Astrocyte of the spinal cord (primary cell): ENCODE data around the gene KCNQ4.

Source experiments
- DNase-seq: peaks from one replicate; pipeline ENCODE4 v3.0.0; 2011; ENCODE audit warnings: low read depth, low spot score
- H3K4me3 ChIP-seq: 2 replicates; pipeline ENCODE4 v1.5.1; 2011; ENCODE audit warnings: low read depth, mild to moderate bottlenecking, low read length, moderate library complexity
- in situ Hi-C: cut with HindIII; loops from 2 replicates; pipeline ENCODE4 v1.10.0; 2017; ENCODE audit warnings: low sequenced_read_pairs
- TF ChIP-seq, protein P1 (sequence below): IDR thresholded peaks from 2 replicates; pipeline ENCODE4 v1.5.1; 2012; ENCODE audit warnings: low read depth, mild to moderate bottlenecking, low read length, inconsistent platforms

Gene KCNQ4

DNA sequence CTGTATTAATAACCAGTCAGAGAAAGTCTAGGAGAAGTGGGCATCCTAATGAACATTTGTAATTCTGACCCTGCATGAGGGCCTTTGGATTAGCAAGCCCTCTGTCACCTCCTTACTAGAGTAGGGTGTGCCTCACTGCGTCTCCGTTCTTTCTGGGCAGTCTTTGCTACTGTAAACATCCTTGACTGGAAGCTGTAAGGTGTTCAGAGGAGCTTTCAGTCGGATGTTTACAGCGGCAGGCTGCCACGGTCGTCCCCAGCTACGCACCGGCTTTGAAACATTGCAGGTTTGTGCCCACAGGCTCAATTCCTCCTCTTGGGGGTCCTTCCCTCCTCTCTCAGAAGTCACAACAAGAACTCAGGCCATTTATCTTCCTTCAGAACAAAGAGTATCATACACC, 29.4 kb upstream of the KCNQ4 start:
- TF ChIP-seq, protein P1, sequence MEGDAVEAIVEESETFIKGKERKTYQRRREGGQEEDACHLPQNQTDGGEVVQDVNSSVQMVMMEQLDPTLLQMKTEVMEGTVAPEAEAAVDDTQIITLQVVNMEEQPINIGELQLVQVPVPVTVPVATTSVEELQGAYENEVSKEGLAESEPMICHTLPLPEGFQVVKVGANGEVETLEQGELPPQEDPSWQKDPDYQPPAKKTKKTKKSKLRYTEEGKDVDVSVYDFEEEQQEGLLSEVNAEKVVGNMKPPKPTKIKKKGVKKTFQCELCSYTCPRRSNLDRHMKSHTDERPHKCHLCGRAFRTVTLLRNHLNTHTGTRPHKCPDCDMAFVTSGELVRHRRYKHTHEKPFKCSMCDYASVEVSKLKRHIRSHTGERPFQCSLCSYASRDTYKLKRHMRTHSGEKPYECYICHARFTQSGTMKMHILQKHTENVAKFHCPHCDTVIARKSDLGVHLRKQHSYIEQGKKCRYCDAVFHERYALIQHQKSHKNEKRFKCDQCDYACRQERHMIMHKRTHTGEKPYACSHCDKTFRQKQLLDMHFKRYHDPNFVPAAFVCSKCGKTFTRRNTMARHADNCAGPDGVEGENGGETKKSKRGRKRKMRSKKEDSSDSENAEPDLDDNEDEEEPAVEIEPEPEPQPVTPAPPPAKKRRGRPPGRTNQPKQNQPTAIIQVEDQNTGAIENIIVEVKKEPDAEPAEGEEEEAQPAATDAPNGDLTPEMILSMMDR = no peak
- H3K4me3 ChIP-seq = no peak overlapping the region
- in situ Hi-C loops = no loop called here
- no peak for DNase-seq

DNA sequence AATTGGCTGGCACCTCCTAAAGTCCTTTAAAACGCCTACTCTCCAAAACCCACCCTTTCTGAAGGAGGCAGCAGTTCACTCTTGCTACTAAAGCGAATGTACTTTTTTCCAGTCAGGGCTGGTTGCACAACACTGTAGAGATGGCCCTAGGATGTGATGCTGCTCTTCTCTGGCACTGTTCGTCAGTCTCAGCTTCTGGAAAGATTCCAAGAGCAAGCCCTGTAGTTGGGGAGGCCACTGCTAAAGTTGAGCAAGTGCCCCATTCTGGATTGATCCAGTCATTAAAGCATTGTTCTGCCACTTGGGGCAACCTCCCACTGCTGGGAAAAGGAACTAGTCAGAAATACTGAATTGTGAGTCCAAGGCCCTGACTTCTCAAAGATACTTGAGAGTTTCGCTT, 28.5 kb upstream of the KCNQ4 start:
- in situ Hi-C loops = no loop called here
- TF ChIP-seq, protein P1 = no peak
- no peak overlapping the region for H3K4me3 ChIP-seq
- DNase-seq = no peak

DNA sequence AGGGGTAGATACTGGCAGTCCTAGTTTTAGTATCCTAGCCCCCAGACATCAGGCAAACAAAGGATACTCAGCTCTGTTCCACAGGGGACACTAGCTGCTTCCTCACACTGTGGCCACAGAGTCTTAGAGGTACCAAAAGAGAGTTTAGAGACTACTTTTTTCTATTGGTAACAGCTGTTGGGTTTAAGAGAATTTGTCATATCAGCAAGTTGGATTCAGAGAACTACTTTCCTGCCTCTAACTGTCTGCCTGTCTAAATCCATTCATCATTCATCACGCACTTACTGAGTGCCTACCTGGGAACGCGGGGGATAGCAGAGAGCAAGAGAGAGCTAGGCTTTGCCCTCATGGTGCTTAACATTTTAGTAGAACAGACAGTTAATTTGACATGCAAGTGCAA, 27.1 kb upstream of the KCNQ4 start:
- TF ChIP-seq, protein P1 = no peak
- in situ Hi-C loops = no loop called here
- DNase-seq = no peak
- H3K4me3 ChIP-seq = no peak overlapping the region

DNA sequence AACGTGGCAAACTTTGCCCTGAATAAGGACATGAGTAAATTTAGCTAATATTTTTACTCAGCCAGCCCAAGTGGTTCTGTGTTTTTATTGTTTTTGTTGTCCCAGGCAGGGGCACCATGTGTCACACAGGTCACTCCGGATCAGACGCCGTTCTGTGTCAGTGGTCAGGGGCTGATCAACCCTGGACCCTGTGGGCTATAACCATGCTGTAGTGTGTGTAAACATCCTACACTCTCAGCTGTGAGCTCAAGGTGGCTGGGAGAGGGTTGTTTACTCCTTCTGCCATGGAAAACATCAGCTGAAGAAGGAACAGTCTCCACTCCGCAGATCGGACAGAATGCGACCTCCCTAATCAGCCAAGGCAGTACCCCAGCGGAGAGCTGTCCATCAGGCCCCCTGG, 26.5 kb upstream of the KCNQ4 start:
- H3K4me3 ChIP-seq = no peak overlapping the region
- TF ChIP-seq, protein P1 = no peak
- DNase-seq = no peak
- in situ Hi-C loops = no loop called here

DNA sequence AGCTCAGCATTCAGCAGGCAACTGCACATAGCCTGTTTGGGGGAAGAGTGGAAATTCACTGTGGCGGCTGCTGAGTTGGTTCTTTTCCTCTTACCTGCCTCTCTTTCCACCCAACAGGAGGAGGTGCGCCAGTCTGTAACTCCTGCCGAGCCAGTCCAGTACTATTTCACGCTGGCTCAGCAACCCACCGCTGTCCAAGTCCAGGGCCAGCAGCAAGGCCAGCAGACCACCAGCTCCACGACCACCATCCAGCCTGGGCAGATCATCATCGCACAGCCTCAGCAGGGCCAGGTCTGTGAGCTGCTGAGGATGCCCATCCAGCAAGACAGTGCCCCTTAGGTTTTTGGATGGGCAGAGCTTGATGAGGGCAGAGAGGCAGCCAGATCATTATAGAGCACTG, 25.6 kb upstream of the KCNQ4 start:
- TF ChIP-seq, protein P1 = no peak
- in situ Hi-C loops = no loop called here
- no peak overlapping the region for H3K4me3 ChIP-seq
- no peak for DNase-seq

DNA sequence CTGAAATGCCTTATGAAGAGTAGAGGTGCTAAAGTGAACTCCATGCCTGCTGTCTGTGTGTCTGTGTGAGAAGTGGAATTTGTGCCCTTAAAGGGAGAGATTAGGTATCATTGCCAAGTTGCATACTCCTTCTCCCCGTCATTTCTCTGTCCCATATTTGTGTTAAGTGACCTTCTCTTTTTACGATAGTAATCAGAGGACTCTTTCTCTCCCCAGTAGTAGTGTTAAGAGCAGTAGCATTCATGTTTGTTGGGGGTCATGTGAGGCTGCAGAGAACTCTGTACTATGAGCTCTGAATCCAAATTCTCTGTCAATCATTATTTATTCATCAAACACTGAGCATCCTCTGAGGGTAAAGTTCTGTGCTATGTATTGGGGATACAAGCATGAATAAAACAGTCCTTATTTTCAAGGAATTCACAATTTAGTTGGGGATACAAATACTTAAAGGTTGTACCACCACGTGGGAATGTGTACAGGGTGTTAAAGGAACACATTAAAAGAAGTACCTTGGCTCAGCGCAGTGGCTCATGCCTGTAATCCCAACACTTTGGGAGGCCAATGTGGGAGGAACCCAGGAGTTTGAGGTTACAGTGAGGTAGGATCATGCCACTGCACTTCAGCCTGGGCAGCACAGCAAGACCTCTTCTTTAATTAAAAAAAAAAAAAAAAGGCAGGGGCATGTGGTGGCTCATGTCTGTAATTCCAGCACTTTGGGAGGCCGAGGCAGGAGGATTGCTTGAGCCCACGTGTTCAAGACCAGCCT, 24.8 kb upstream of the KCNQ4 start:
- in situ Hi-C loops = no loop called here
- no peak for DNase-seq
- H3K4me3 ChIP-seq = no peak overlapping the region
- TF ChIP-seq, protein P1 = no peak

DNA sequence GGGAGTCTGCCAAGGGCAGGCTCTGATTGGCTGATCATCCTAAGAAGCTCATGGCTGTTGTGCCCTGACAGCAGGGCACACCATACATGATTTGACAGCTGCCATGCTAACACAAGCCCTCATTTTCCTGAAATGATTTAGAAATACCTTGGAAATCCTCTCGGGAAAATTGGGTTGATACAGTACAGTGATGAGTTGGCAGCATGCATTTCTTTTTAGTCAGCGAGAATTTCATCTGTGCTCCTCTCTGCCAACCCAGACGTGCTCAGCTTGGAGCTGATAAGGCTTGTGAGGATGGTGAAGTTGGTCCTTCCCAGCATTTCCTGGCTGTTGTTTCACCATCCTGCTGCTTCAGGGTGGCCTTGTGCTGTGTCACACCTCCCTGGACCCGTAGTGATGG, 22.6 kb upstream of the KCNQ4 start:
- no peak for DNase-seq
- TF ChIP-seq, protein P1 = no peak
- in situ Hi-C loops = no loop called here

More for the DNA sequence above, 22.6 kb upstream of the KCNQ4 start:
- H3K4me3 ChIP-seq = no peak overlapping the region
